ENCODE measurements around the gene MYL9.

MYL9 gene

DNA sequence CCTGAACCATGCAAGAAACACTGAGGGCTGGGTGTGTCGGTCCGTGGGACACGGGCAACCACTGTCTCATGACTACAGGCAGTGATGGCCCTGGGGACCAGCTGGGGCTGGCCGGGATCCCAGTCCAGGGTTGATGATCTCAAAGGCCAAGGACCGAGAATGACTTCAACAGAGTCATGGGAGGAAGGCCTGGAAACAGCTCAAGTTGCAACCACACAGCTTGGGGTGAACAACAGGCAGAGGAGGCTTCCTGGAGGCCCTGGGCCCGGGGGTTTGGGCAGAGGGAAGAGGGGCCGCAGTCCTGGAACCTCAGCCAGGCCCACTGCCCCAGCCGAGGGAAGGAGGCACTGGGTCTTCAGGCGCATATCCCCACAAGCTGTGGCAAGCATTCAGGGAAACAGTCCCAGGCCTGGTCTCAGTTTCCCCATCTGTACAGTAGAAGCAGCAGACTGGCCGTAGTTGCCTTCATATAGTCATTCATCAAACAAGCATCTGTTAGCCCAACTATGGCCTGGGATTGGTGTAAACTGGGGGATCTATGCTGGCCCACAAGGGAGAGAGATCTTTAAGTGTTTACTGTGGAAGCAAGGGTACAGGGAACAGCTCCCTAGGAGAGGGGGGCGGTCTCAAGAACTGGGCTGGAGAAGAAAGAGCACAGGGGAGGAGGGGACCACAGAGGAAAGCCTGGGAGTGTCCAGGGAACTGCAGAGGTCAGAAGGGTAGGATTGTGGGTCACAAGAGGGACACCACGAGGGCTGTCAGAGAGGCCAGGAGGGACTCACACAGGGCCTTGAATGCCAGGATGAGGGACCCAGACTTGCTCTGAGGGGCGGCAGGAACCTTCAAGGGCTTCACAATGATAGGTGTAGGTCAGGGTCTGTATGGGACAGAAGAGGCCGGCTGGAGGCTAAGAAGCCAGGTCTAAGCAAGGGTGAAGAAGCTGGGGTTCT lies 2.1 kb downstream of the MYL9 start:
- 92% methylated on average over 14 of the region's 14 CpGs for WGBS
- Histone ChIP-seq H3K4me1 (ENCODE audit: insufficient read depth, low read length) (peaks cover 24% of the 10 kb centered on the region), H3K9ac (ENCODE audit: low read depth, low read length) (no peak overlapping the region), H3K27ac (ENCODE audit: low read depth, low read length) (peak overlapping the region; percentile 88; the same call in 1 of the 2 replicates), H3K36me3 (ENCODE audit: insufficient read depth, low read length) (peaks cover 34% of the 10 kb centered on the region), H3K27me3 (ENCODE audit: insufficient read depth, low read length) (no peaks in the 10 kb centered on the region), H3K9me3 (ENCODE audit: insufficient read depth, low read depth, low read length) (no peaks in the 10 kb centered on the region), H3K4me3 (ENCODE audit: low read length) (peak overlapping the region; percentile 83; the same call in 1 of the 2 replicates)

DNA sequence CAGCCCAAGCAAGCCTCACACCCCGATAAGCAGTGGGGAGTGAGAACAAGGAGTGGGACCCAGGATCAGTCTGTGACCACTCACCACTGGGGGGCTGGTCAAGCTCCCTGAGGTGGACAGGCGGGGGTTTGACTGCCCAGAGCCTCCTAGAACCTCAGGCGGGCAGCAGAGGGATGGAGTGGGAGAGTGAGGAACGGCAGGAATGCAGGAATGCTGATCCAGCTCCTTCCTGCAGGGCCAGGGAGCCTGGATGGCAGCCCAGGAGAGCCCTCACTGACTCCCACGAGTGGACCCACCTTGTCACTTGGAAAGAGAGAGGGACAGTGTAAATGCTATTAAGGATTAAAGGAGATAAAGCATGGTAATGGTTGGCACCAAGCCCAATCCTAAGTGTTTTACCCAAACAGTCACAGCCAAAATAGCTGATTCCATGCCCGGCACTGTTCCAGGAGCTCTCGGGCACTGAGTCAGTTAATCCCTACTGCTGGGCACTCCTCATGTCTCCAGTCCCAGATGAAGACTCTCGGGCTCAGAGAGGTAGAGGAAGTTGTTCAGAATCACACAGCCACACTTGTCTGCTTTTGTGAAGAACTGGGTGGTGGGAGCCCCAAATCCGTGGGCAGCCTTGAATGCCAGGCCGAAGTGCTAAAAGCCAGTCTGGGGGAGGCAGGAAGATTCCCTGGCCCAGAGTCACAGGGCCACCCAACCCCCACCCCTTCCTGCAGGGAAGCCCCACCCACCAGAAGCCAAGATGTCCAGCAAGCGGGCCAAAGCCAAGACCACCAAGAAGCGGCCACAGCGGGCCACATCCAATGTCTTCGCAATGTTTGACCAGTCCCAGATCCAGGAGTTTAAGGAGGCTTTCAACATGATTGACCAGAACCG lies 3.1 kb downstream of the MYL9 start:
- 90% methylated on average over 15 of the region's 15 CpGs for WGBS
- H3K9ac ChIP-seq (ENCODE audit: low read depth, low read length): no peak overlapping the region
- no peak overlapping the region for H3K4me3 ChIP-seq (ENCODE audit: low read length)
- H3K9me3 ChIP-seq (ENCODE audit: insufficient read depth, low read depth, low read length): no peaks in the 10 kb centered on the region
- no peaks in the 10 kb centered on the region for H3K27me3 ChIP-seq (ENCODE audit: insufficient read depth, low read length)
- no peak overlapping the region for H3K27ac ChIP-seq (ENCODE audit: low read depth, low read length)
- peaks cover 42% of the 10 kb centered on the region for H3K36me3 ChIP-seq (ENCODE audit: insufficient read depth, low read length)
- H3K4me1 ChIP-seq (ENCODE audit: insufficient read depth, low read length): peaks cover 23% of the 10 kb centered on the region

GRCh38 chr20:36546111-36546736 lies 4.9 kb downstream of the MYL9 start:
- H3K4me3 ChIP-seq (ENCODE audit: low read length): no peak overlapping the region
- H3K9ac ChIP-seq (ENCODE audit: low read depth, low read length): no peak overlapping the region
- no peak overlapping the region for H3K27ac ChIP-seq (ENCODE audit: low read depth, low read length)
- peaks cover 16% of the 10 kb centered on the region for H3K4me1 ChIP-seq (ENCODE audit: insufficient read depth, low read length)
- 91% methylated on average over 14 of the region's 14 CpGs for WGBS
- no peaks in the 10 kb centered on the region for H3K9me3 ChIP-seq (ENCODE audit: insufficient read depth, low read depth, low read length)
- H3K27me3 ChIP-seq (ENCODE audit: insufficient read depth, low read length): no peaks in the 10 kb centered on the region
- peaks cover 44% of the 10 kb centered on the region for H3K36me3 ChIP-seq (ENCODE audit: insufficient read depth, low read length)

GRCh38 chr20:36547186-36548005 lies 6.1 kb downstream of the MYL9 start:
- no peaks in the 10 kb centered on the region for H3K9me3 ChIP-seq (ENCODE audit: insufficient read depth, low read depth, low read length)
- peaks cover 44% of the 10 kb centered on the region for H3K36me3 ChIP-seq (ENCODE audit: insufficient read depth, low read length)
- peaks cover 12% of the 10 kb centered on the region for H3K4me1 ChIP-seq (ENCODE audit: insufficient read depth, low read length)
- H3K9ac ChIP-seq (ENCODE audit: low read depth, low read length): no peak overlapping the region
- no peak overlapping the region for H3K4me3 ChIP-seq (ENCODE audit: low read length)
- no peaks in the 10 kb centered on the region for H3K27me3 ChIP-seq (ENCODE audit: insufficient read depth, low read length)
- 96% methylated on average over 12 of the region's 12 CpGs for WGBS
- H3K27ac ChIP-seq (ENCODE audit: low read depth, low read length): no peak overlapping the region

DNA sequence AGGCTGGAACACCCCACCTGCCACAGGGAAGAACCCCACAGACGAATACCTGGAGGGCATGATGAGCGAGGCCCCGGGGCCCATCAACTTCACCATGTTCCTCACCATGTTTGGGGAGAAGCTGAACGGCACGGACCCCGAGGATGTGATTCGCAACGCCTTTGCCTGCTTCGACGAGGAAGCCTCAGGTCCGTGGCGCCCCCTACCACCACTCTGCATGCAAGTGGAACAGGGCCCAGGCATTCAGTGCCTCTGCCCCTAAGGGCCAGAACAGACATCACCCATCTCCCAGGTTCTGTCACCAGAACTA lies 6.6 kb downstream of the MYL9 start:
- Histone ChIP-seq H3K4me3 (ENCODE audit: low read length) (no peak overlapping the region), H3K27me3 (ENCODE audit: insufficient read depth, low read length) (no peaks in the 10 kb centered on the region), H3K9me3 (ENCODE audit: insufficient read depth, low read depth, low read length) (no peaks in the 10 kb centered on the region), H3K9ac (ENCODE audit: low read depth, low read length) (no peak overlapping the region), H3K27ac (ENCODE audit: low read depth, low read length) (no peak overlapping the region), H3K36me3 (ENCODE audit: insufficient read depth, low read length) (peaks cover 44% of the 10 kb centered on the region), H3K4me1 (ENCODE audit: insufficient read depth, low read length) (peaks cover 7% of the 10 kb centered on the region; the same call in 1 of the 2 replicates)
- WGBS: 82% methylated on average over 12 of the region's 12 CpGs

- no peaks in the 10 kb centered on the region for H3K9me3 ChIP-seq (ENCODE audit: insufficient read depth, low read depth, low read length)
- 0 out of 2 replicates have a peak, but pooled peaks cover 3% of the 10 kb centered on the region for H3K4me1 ChIP-seq (ENCODE audit: insufficient read depth, low read length)
- H3K27me3 ChIP-seq (ENCODE audit: insufficient read depth, low read length): no peaks in the 10 kb centered on the region
- no peak overlapping the region for H3K27ac ChIP-seq (ENCODE audit: low read depth, low read length)
- no peak overlapping the region for H3K9ac ChIP-seq (ENCODE audit: low read depth, low read length)
- H3K36me3 ChIP-seq (ENCODE audit: insufficient read depth, low read length): peaks cover 44% of the 10 kb centered on the region
- 96% methylated on average over 22 of the region's 23 CpGs for WGBS
- no peak overlapping the region for H3K4me3 ChIP-seq (ENCODE audit: low read length)
These were observed 7.6 kb downstream of the MYL9 start for GRCh38 chr20:36548704-36549627.

- H3K9me3 ChIP-seq (ENCODE audit: insufficient read depth, low read depth, low read length): no peaks in the 10 kb centered on the region
- H3K27ac ChIP-seq (ENCODE audit: low read depth, low read length): no peak overlapping the region; the same call in 1 of the 2 replicates
- H3K9ac ChIP-seq (ENCODE audit: low read depth, low read length): no peak overlapping the region
- 96% methylated on average over 8 of the region's 9 CpGs for WGBS
- no peak overlapping the region for H3K4me3 ChIP-seq (ENCODE audit: low read length)
- H3K36me3 ChIP-seq (ENCODE audit: insufficient read depth, low read length): peaks cover 39% of the 10 kb centered on the region
- H3K27me3 ChIP-seq (ENCODE audit: insufficient read depth, low read length): no peaks in the 10 kb centered on the region
- no peaks in the 10 kb centered on the region for H3K4me1 ChIP-seq (ENCODE audit: insufficient read depth, low read length)
These were observed 8.3 kb downstream of the MYL9 start for GRCh38 chr20:36549628-36549941.

DNA sequence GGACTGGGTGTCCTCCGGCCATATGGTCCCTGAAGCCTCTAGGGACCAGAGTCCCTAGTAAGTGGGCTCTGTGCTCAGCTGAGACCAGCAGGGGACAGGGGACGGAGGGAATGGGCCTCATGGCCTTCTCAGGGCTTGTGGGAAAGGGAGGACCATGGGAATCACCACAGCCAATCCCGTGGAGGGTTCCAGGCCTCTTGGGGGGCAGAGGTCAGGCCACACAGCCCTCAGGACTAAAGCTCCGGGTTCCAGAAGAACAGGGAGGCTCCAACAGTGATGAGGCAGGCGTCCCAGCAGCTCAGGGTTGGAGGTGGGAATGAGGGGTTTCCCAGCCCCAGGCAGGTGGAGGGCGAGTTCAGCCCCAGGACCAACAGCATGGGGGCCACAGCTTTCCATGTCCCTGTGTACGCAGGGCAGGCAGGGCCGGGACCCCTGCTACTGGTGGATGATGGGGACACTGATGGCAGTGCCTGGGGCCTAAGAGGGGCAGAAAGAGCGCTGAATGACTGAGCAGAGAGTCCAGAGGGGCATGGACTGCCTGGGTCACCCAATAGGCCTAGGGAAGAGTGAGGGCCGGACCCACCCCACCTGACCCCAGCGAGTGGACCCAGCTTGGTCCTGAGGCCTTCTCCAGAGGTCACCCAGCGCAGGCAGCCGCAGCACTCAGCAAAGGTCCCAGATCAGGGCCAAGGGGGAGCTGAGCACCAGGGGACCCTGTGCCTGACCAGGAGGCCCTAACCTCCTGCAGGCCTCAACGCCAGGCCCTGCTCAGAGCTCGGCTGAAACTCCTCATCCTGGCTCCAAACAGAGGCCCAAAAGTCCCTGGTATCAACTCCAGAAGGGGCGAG lies 8.8 kb downstream of the MYL9 start:
- H3K9ac ChIP-seq (ENCODE audit: low read depth, low read length): no peak overlapping the region
- H3K27me3 ChIP-seq (ENCODE audit: insufficient read depth, low read length): no peaks in the 10 kb centered on the region
- 87% methylated on average over 16 of the region's 16 CpGs for WGBS
- H3K4me3 ChIP-seq (ENCODE audit: low read length): no peak overlapping the region
- no peaks in the 10 kb centered on the region for H3K4me1 ChIP-seq (ENCODE audit: insufficient read depth, low read length)
- H3K27ac ChIP-seq (ENCODE audit: low read depth, low read length): peak overlapping the region; percentile 55; the same call in 1 of the 2 replicates
- peaks cover 34% of the 10 kb centered on the region for H3K36me3 ChIP-seq (ENCODE audit: insufficient read depth, low read length)
- no peaks in the 10 kb centered on the region for H3K9me3 ChIP-seq (ENCODE audit: insufficient read depth, low read depth, low read length)

- 83% methylated on average over 15 of the region's 15 CpGs for WGBS
- Histone ChIP-seq H3K9me3 (ENCODE audit: insufficient read depth, low read depth, low read length) (no peaks in the 10 kb centered on the region), H3K36me3 (ENCODE audit: insufficient read depth, low read length) (peaks cover 33% of the 10 kb centered on the region), H3K4me3 (ENCODE audit: low read length) (no peak overlapping the region), H3K27ac (ENCODE audit: low read depth, low read length) (no peak overlapping the region), H3K9ac (ENCODE audit: low read depth, low read length) (no peak overlapping the region), H3K27me3 (ENCODE audit: insufficient read depth, low read length) (no peaks in the 10 kb centered on the region), H3K4me1 (ENCODE audit: insufficient read depth, low read length) (no peaks in the 10 kb centered on the region)
These were observed 9.5 kb downstream of the MYL9 start for GRCh38 chr20:36550790-36551299.
